Suprapubic skin (tissue), 3 donors: ENCODE measurements around the gene ZBTB49.

Source experiments
- POLR2A ChIP-seq, 2 donors: fragments of 450-650 bp; IDR thresholded peaks; one replicate each; pipeline ENCODE4 v1.6.1; 2017; ENCODE audit warnings: antibody characterized with exemption in 2 of 2, mild to moderate bottlenecking in 2 of 2, moderate library complexity in 2 of 2
- TF ChIP-seq, protein P1 (sequence below), 2 donors: fragments of 200-600 bp in 1 of 2; fragments of 450-650 bp in 1 of 2; sonication (generic) in 1 of 2; IDR thresholded peaks; one replicate each; pipeline ENCODE4 v1.5.1; 2016 to 2019; ENCODE audit warnings: antibody characterized with exemption in 2 of 2, mild to moderate bottlenecking in 1 of 2, moderate library complexity in 1 of 2

- TF ChIP-seq, protein P1, sequence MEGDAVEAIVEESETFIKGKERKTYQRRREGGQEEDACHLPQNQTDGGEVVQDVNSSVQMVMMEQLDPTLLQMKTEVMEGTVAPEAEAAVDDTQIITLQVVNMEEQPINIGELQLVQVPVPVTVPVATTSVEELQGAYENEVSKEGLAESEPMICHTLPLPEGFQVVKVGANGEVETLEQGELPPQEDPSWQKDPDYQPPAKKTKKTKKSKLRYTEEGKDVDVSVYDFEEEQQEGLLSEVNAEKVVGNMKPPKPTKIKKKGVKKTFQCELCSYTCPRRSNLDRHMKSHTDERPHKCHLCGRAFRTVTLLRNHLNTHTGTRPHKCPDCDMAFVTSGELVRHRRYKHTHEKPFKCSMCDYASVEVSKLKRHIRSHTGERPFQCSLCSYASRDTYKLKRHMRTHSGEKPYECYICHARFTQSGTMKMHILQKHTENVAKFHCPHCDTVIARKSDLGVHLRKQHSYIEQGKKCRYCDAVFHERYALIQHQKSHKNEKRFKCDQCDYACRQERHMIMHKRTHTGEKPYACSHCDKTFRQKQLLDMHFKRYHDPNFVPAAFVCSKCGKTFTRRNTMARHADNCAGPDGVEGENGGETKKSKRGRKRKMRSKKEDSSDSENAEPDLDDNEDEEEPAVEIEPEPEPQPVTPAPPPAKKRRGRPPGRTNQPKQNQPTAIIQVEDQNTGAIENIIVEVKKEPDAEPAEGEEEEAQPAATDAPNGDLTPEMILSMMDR (IDR thresholded peaks at IDR 0.05), result no peak
- no peak for TF ChIP-seq POLR2A (IDR thresholded peaks at IDR 0.05)
Measured at GRCh38 chr4:4270529-4270928, 19.5 kb upstream of the ZBTB49 start.
